ENCODE measurements around the gene HPD. TPM values are rescaled to one million over a fixed set of nuclear protein-coding genes. Genes with fewer than 3 reads are reported as not detected.
A peak's percentile ranks its signal among the peaks of the same experiment; 100 is the strongest.

The HPD gene
- total RNA-seq, 5 donors from 2014 or later (not counting 1 experiment from before 2014, with no cell fraction given), result 0.39 to 0.92 (median 0.58) TPM; not detected in 2

GRCh38 chr12:121796855-121797751 lies 61.6 kb downstream of the HPD start:
- H3K4me1 Mint-ChIP-seq, result peaks cover 48 to 53% (median 53%) of the 10 kb centered on the region in 3 donors
- 89% methylated on average over 21 of the region's 39 CpGs for WGBS (ENCODE audit: insufficient coverage)
- Histone ChIP-seq H3K36me3 (ENCODE audit: control insufficient read depth in 2 of 2, extremely low read depth in 1 of 2, insufficient read depth in 1 of 2, low read length in 1 of 2) (peaks cover 6 to 36% of the 10 kb centered on the region in 2 donors), H3K4me3 (ENCODE audit: control insufficient read depth in 1 of 2, extremely low read depth in 1 of 2, low read length in 1 of 2) (no peak overlapping the region), H3K9me3 (no peaks in the 10 kb centered on the region), H3K27ac (ENCODE audit: low read length) (no peak overlapping the region), H3K27me3 (replicated peaks in 1 of 2; ENCODE audit: control insufficient read depth in 2 of 2, extremely low read depth in 1 of 2, insufficient read depth in 2 of 2, low read length in 1 of 2) (no peaks in the 10 kb centered on the region), H3K4me1 (ENCODE audit: control insufficient read depth in 1 of 2, extremely low read depth in 1 of 2, insufficient read depth in 2 of 2, low read length in 2 of 2) (peaks cover 20 to 64% of the 10 kb centered on the region in 2 experiments)
- ChIA-PET CTCF (interaction anchor here (0.6 to 7.9 kb wide), 9 partner anchors 10 to 641 kb away, joined by 3 to 344 read pairs (median 6); partner anchors contain the start of gene SETD1B (in 1 of the 2)), POLR2A (interaction anchor here (0.6 to 2.1 kb wide), 7 partner anchors 9 to 397 kb away, joined by 4 to 17 read pairs (median 7); partner anchors contain the start of gene RNF34 (in 1 of the 2))
- H3K4me3 Mint-ChIP-seq, result peak overlapping the region; percentile 83 to 88 (median 85)
- no peak for ATAC-seq (replicated peaks in 1 of 4)
- H3K36me3 Mint-ChIP-seq, result peaks cover 27% of the 10 kb centered on the region
- no peak for DNase-seq
- H3K9me3 Mint-ChIP-seq, result no peaks in the 10 kb centered on the region
- peak overlapping the region; percentile 81 to 89 for H3K27ac Mint-ChIP-seq
- no peaks in the 10 kb centered on the region for H3K27me3 Mint-ChIP-seq

- Mint-ChIP-seq H3K4me1 (peaks cover 60 to 67% (median 64%) of the 10 kb centered on the region in 3 donors), H3K4me3 (peak overlapping the region; percentile 79 to 94 (median 94)), H3K36me3 (peaks cover 21% of the 10 kb centered on the region), H3K27me3 (no peaks in the 10 kb centered on the region), H3K27ac (peak overlapping the region; percentile 89 to 92), H3K9me3 (no peaks in the 10 kb centered on the region)
- Histone ChIP-seq H3K27ac (ENCODE audit: low read length) (peak overlapping the region; percentile 97), H3K9me3 (no peaks in the 10 kb centered on the region), H3K27me3 (replicated peaks in 1 of 2; ENCODE audit: control insufficient read depth in 2 of 2, extremely low read depth in 1 of 2, insufficient read depth in 2 of 2, low read length in 1 of 2) (no peaks in the 10 kb centered on the region), H3K36me3 (ENCODE audit: control insufficient read depth in 2 of 2, extremely low read depth in 1 of 2, insufficient read depth in 1 of 2, low read length in 1 of 2) (peaks cover 6 to 36% of the 10 kb centered on the region in 2 donors), H3K4me1 (ENCODE audit: control insufficient read depth in 1 of 2, extremely low read depth in 1 of 2, insufficient read depth in 2 of 2, low read length in 2 of 2) (peaks cover 30 to 82% of the 10 kb centered on the region in 2 experiments), H3K4me3 (ENCODE audit: control insufficient read depth in 1 of 2, extremely low read depth in 1 of 2, low read length in 1 of 2) (peak overlapping the region in 1 of 2 donors; percentile 27)
- ChIA-PET CTCF (interaction anchor here (0.5 to 7.9 kb wide), 23 partner anchors 12 to 292 kb away, joined by 3 to 344 read pairs (median 4); partner anchors contain the start of gene SETD1B (in 1 of the 2)), POLR2A (interaction anchor here (0.6 to 2.6 kb wide), 7 partner anchors 11 to 35 kb away, joined by 3 to 22 read pairs (median 8); no protein-coding TSS in a partner anchor)
- peak; percentile 20 to 28 (median 24) for ATAC-seq (replicated peaks in 1 of 4)
- DNase-seq, result peak in 34 of 35 experiments; percentile 61 to 93 (median 79)
- WGBS (ENCODE audit: insufficient coverage), result 47% methylated on average over 9 of the region's 15 CpGs
These were observed 63.4 kb downstream of the HPD start for GRCh38 chr12:121795034-121795968.

GRCh38 chr12:121794534-121795033 lies 64.1 kb downstream of the HPD start:
- ATAC-seq (replicated peaks in 1 of 4) (peak; percentile 13 to 27 (median 16)), DNase-seq (peak in 9 of 35 experiments; percentile 31 to 66 (median 48))
- H3K4me1 ChIP-seq (ENCODE audit: control insufficient read depth in 1 of 2, extremely low read depth in 1 of 2, insufficient read depth in 2 of 2, low read length in 2 of 2), result peaks cover 34 to 89% of the 10 kb centered on the region in 2 experiments
- no peaks in the 10 kb centered on the region for H3K9me3 ChIP-seq
- Mint-ChIP-seq H3K27me3 (no peaks in the 10 kb centered on the region), H3K27ac (peak overlapping the region; percentile 89 to 92), H3K9me3 (no peaks in the 10 kb centered on the region), H3K4me1 (peaks cover 67 to 74% (median 71%) of the 10 kb centered on the region in 3 donors), H3K36me3 (peaks cover 21% of the 10 kb centered on the region), H3K4me3 (peak overlapping the region; percentile 79 to 94 (median 94))
- peak overlapping the region; percentile 97 for H3K27ac ChIP-seq (ENCODE audit: low read length)
- H3K36me3 ChIP-seq (ENCODE audit: control insufficient read depth in 2 of 2, extremely low read depth in 1 of 2, insufficient read depth in 1 of 2, low read length in 1 of 2), result peaks cover 6 to 36% of the 10 kb centered on the region in 2 donors
- POLR2A ChIA-PET, result interaction anchor here (0.5 to 2.6 kb wide), 10 partner anchors 8 to 326 kb away, joined by 3 to 22 read pairs (median 4); partner anchors contain the start of gene SETD1B (in 1 of the 2)
- H3K27me3 ChIP-seq (replicated peaks in 1 of 2; ENCODE audit: control insufficient read depth in 2 of 2, extremely low read depth in 1 of 2, insufficient read depth in 2 of 2, low read length in 1 of 2), result no peaks in the 10 kb centered on the region
- CTCF ChIA-PET, result interaction anchor here (0.6 to 7.9 kb wide), 35 partner anchors 8 to 472 kb away, joined by 3 to 344 read pairs (median 4); partner anchors contain the start of genes PSMD9 (in 1 of the 2), SETD1B (in 1 of the 2), TMEM120B (in 1 of the 2) and VPS33A (in 1 of the 2)
- 0% methylated on average over 8 of the region's 13 CpGs for WGBS (ENCODE audit: insufficient coverage)
- H3K4me3 ChIP-seq (ENCODE audit: control insufficient read depth in 1 of 2, extremely low read depth in 1 of 2, low read length in 1 of 2), result peak overlapping the region; percentile 27 to 98

GRCh38 chr12:121793838-121794533 lies 64.7 kb downstream of the HPD start:
- H3K27me3 Mint-ChIP-seq, result no peaks in the 10 kb centered on the region
- ChIA-PET CTCF (interaction anchor here (0.6 to 7.9 kb wide), 40 partner anchors 8 to 472 kb away, joined by 3 to 344 read pairs (median 4); partner anchors contain the start of genes PSMD9 (in 1 of the 2), SETD1B (in 1 of the 2), TMEM120B (in 1 of the 2) and VPS33A (in 1 of the 2)), POLR2A (interaction anchor here (0.5 to 2.6 kb wide), 14 partner anchors 9 to 326 kb away, joined by 3 to 22 read pairs (median 4); partner anchors contain the start of gene SETD1B (in 1 of the 2))
- Histone ChIP-seq H3K36me3 (ENCODE audit: control insufficient read depth in 2 of 2, extremely low read depth in 1 of 2, insufficient read depth in 1 of 2, low read length in 1 of 2) (peaks cover 6 to 32% of the 10 kb centered on the region in 2 donors), H3K27ac (ENCODE audit: low read length) (peak overlapping the region; percentile 97), H3K4me3 (ENCODE audit: control insufficient read depth in 1 of 2, extremely low read depth in 1 of 2, low read length in 1 of 2) (peak overlapping the region; percentile 95 to 98), H3K9me3 (no peaks in the 10 kb centered on the region), H3K27me3 (replicated peaks in 1 of 2; ENCODE audit: control insufficient read depth in 2 of 2, extremely low read depth in 1 of 2, insufficient read depth in 2 of 2, low read length in 1 of 2) (no peaks in the 10 kb centered on the region), H3K4me1 (ENCODE audit: control insufficient read depth in 1 of 2, extremely low read depth in 1 of 2, insufficient read depth in 2 of 2, low read length in 2 of 2) (peaks cover 30 to 90% of the 10 kb centered on the region in 2 experiments)
- H3K36me3 Mint-ChIP-seq, result peaks cover 19% of the 10 kb centered on the region
- 0% methylated on average over 51 of the region's 59 CpGs for WGBS (ENCODE audit: insufficient coverage)
- H3K4me1 Mint-ChIP-seq, result peaks cover 67 to 74% (median 71%) of the 10 kb centered on the region in 3 donors
- ATAC-seq (replicated peaks in 1 of 4) (peak; percentile 56 to 62 (median 59)), DNase-seq (peak; percentile 89 to 98 (median 94))
- no peaks in the 10 kb centered on the region for H3K9me3 Mint-ChIP-seq
- H3K4me3 Mint-ChIP-seq, result peak overlapping the region; percentile 79 to 94 (median 94)
- peak overlapping the region; percentile 89 to 92 for H3K27ac Mint-ChIP-seq

GRCh38 chr12:121793440-121793837 lies 65.2 kb downstream of the HPD start, which contains the start of gene RHOF:
RHOF (minus strand) TSS chr12:121793688; CDS start chr12:121793633, 55 bp downstream.
- Histone ChIP-seq H3K4me1 (ENCODE audit: control insufficient read depth in 1 of 2, extremely low read depth in 1 of 2, insufficient read depth in 2 of 2, low read length in 2 of 2) (peaks cover 31 to 90% of the 10 kb centered on the region in 2 experiments), H3K36me3 (ENCODE audit: control insufficient read depth in 2 of 2, extremely low read depth in 1 of 2, insufficient read depth in 1 of 2, low read length in 1 of 2) (peaks cover 6 to 31% of the 10 kb centered on the region in 2 donors), H3K4me3 (ENCODE audit: control insufficient read depth in 1 of 2, extremely low read depth in 1 of 2, low read length in 1 of 2) (peak within 1 kb of the TSS; percentile 95 to 98), H3K9me3 (no peaks in the 10 kb centered on the region), H3K27ac (ENCODE audit: low read length) (peak within 1 kb of the TSS; percentile 97), H3K27me3 (replicated peaks in 1 of 2; ENCODE audit: control insufficient read depth in 2 of 2, extremely low read depth in 1 of 2, insufficient read depth in 2 of 2, low read length in 1 of 2) (no peaks in the 10 kb centered on the region)
- DNase-seq (peak in 9 of 35 experiments; percentile 46 to 78 (median 60)), ATAC-seq (replicated peaks in 1 of 4) (peak in 3 of 4 experiments; percentile 8 to 15 (median 13))
- peaks cover 15% of the 10 kb centered on the region for H3K36me3 Mint-ChIP-seq
- WGBS (ENCODE audit: insufficient coverage), result 0% methylated on average over 36 of the region's 36 CpGs
- peaks cover 67 to 74% (median 71%) of the 10 kb centered on the region in 3 donors for H3K4me1 Mint-ChIP-seq
- peak within 1 kb of the TSS; percentile 89 to 94 (median 94) for H3K4me3 Mint-ChIP-seq
- ChIA-PET CTCF (interaction anchor here (0.6 to 7.9 kb wide), 24 partner anchors 8 to 473 kb away, joined by 3 to 344 read pairs (median 5); partner anchors contain the start of genes PSMD9 (in 1 of the 2), SETD1B (in 1 of the 2), TMEM120B (in 1 of the 2) and VPS33A (in 1 of the 2)), POLR2A (interaction anchor here (0.7 to 1.8 kb wide), 7 partner anchors 9 to 257 kb away, joined by 3 to 12 read pairs (median 5); no protein-coding TSS in a partner anchor)
- H3K27me3 Mint-ChIP-seq, result no peaks in the 10 kb centered on the region
- peak within 1 kb of the TSS; percentile 100 for H3K27ac Mint-ChIP-seq
- no peaks in the 10 kb centered on the region for H3K9me3 Mint-ChIP-seq

All from T-cell (primary cell).